Vagina (tissue), 2 donors: Measurements from ENCODE around the gene PSTPIP2. TPM values are rescaled to one million over a fixed set of nuclear protein-coding genes. Genes with fewer than 3 reads are reported as not detected.

Experiments used
- DNase-seq, 2 donors: peaks; one replicate each; pipeline ENCODE4 v3.0.0-alpha.2; 2017; ENCODE audit errors: extremely low spot score in 2 of 2
- H3K27ac ChIP-seq: fragments of 200-600 bp; sonication (generic); one replicate; pipeline ENCODE4 v1.5.1; 2019
- H3K27me3 ChIP-seq: fragments of 200-600 bp; sonication (generic); one replicate; pipeline ENCODE4 v1.5.1; 2019
- H3K36me3 ChIP-seq, 2 donors: fragments of 200-600 bp; sonication (generic); one replicate each; pipeline ENCODE4 v1.5.1; 2017 to 2019
- H3K4me1 ChIP-seq: fragments of 200-600 bp; sonication (generic); one replicate; pipeline ENCODE4 v1.5.1; 2019
- H3K4me3 ChIP-seq, 2 donors: fragments of 200-600 bp; sonication (generic); 1 replicate in 1 of 2; 2 replicates in 1 of 2; pipeline ENCODE4 v1.5.1; 2016 to 2019
- H3K9me3 ChIP-seq: fragments of 200-600 bp; sonication (generic); one replicate; pipeline ENCODE4 v1.5.1; 2019
- CTCF ChIP-seq, 3 experiments: fragments of 450-650 bp in 2 of 3; fragments of 200-600 bp in 1 of 3; sonication (generic) in 1 of 3; IDR thresholded peaks; one replicate each; pipeline ENCODE4 v1.5.1; 2017 to 2019; ENCODE audit warnings: antibody characterized with exemption in 3 of 3, mild to moderate bottlenecking in 2 of 3, moderate library complexity in 2 of 3
- POLR2A ChIP-seq, 2 donors: fragments of 450-650 bp; IDR thresholded peaks; one replicate each; pipeline ENCODE4 v1.6.1; 2017; ENCODE audit warnings: antibody characterized with exemption in 2 of 2, mild to moderate bottlenecking in 2 of 2, moderate library complexity in 2 of 2
- POLR2AphosphoS5 ChIP-seq, 2 donors: sonication (generic); formaldehyde crosslinking; IDR thresholded peaks; one replicate each; pipeline ENCODE4 v1.9.0; 2017; ENCODE audit warnings: antibody characterized with exemption in 2 of 2, mild to moderate bottlenecking in 2 of 2, low read depth in 1 of 2; ENCODE audit not compliant: insufficient read depth in 1 of 2
- intact Hi-C: fragments of 100-400 bp; cut with DNase I; formaldehyde crosslinking; loops from one replicate; pipeline ENCODE4 v1.15.1; 2023
- total RNA-seq: library from RNA; depleted of rRNA; stranded (reverse); fragments of >200 nt; gene quantifications from one replicate; pipeline ENCODE4 v1.2.3, GENCODE V29; 2016

The PSTPIP2 gene
- total RNA-seq, 1 donor from 2014 or later, result 9.1 TPM

GRCh38 chr18:46046126-46046525 lies 25.9 kb downstream of the PSTPIP2 start:
- no peak overlapping the region for H3K4me3 ChIP-seq
- DNase-seq, result no peak
- TF ChIP-seq CTCF (IDR thresholded peaks at IDR 0.05), result no peak
- no peak for TF ChIP-seq POLR2A (IDR thresholded peaks at IDR 0.05)
- TF ChIP-seq POLR2AphosphoS5 (IDR thresholded peaks at IDR 0.05; ENCODE audit: insufficient read depth in 1 of 2, low read depth in 1 of 2), result no peak
- intact Hi-C loops, result no loop called here
- no peaks in the 10 kb centered on the region for H3K9me3 ChIP-seq
- no peaks in the 10 kb centered on the region for H3K36me3 ChIP-seq
- H3K27me3 ChIP-seq, result no peaks in the 10 kb centered on the region
- H3K4me1 ChIP-seq, result no peaks in the 10 kb centered on the region
- H3K27ac ChIP-seq, result no peak overlapping the region

GRCh38 chr18:46042571-46043123 lies 29.4 kb downstream of the PSTPIP2 start:
- H3K4me3 ChIP-seq, result no peak overlapping the region
- no peaks in the 10 kb centered on the region for H3K4me1 ChIP-seq
- no peak for DNase-seq
- no peaks in the 10 kb centered on the region for H3K27me3 ChIP-seq
- H3K36me3 ChIP-seq, result no peaks in the 10 kb centered on the region
- H3K27ac ChIP-seq, result no peak overlapping the region
- no peaks in the 10 kb centered on the region for H3K9me3 ChIP-seq
- TF ChIP-seq POLR2A (IDR thresholded peaks at IDR 0.05) (no peak), CTCF (IDR thresholded peaks at IDR 0.05) (no peak), POLR2AphosphoS5 (IDR thresholded peaks at IDR 0.05; ENCODE audit: insufficient read depth in 1 of 2, low read depth in 1 of 2) (no peak)
- intact Hi-C loops, result no loop called here

- no peak for DNase-seq
- Histone ChIP-seq H3K9me3 (no peaks in the 10 kb centered on the region), H3K27me3 (no peaks in the 10 kb centered on the region), H3K4me3 (no peak overlapping the region), H3K36me3 (no peaks in the 10 kb centered on the region), H3K27ac (no peak overlapping the region), H3K4me1 (no peaks in the 10 kb centered on the region)
- TF ChIP-seq POLR2A (IDR thresholded peaks at IDR 0.05) (no peak), POLR2AphosphoS5 (IDR thresholded peaks at IDR 0.05; ENCODE audit: insufficient read depth in 1 of 2, low read depth in 1 of 2) (no peak), CTCF (IDR thresholded peaks at IDR 0.05) (no peak)
- intact Hi-C loops, result no loop called here
These were observed 31.3 kb downstream of the PSTPIP2 start for GRCh38 chr18:46040747-46041104.

- no peak for TF ChIP-seq POLR2AphosphoS5 (IDR thresholded peaks at IDR 0.05; ENCODE audit: insufficient read depth in 1 of 2, low read depth in 1 of 2)
- TF ChIP-seq POLR2A (IDR thresholded peaks at IDR 0.05), result no peak
- TF ChIP-seq CTCF (IDR thresholded peaks at IDR 0.05), result no peak
- H3K27me3 ChIP-seq, result no peaks in the 10 kb centered on the region
- no peaks in the 10 kb centered on the region for H3K36me3 ChIP-seq
- no peaks in the 10 kb centered on the region for H3K4me1 ChIP-seq
- intact Hi-C loops, result no loop called here
- no peak overlapping the region for H3K27ac ChIP-seq
- no peaks in the 10 kb centered on the region for H3K9me3 ChIP-seq
- no peak overlapping the region for H3K4me3 ChIP-seq
- DNase-seq, result no peak
These were observed 31.9 kb downstream of the PSTPIP2 start for GRCh38 chr18:46040033-46040746.
